Liver (tissue), 9 donors: Measurements from ENCODE around the gene TBRG4. TPM values are rescaled to one million over a fixed set of nuclear protein-coding genes. Genes with fewer than 3 reads are reported as not detected.

Experiments
- DNase-seq: peaks from one replicate; pipeline ENCODE4 v3.0.0-alpha.2; 2017; ENCODE audit warnings: low spot score
- H3K27ac ChIP-seq, 2 donors: one replicate each; pipeline ENCODE4 v1.7.0; 2013; ENCODE audit warnings: inconsistent platforms in 2 of 2, low read length in 2 of 2, control low read depth in 1 of 2, low read depth in 1 of 2, mild to moderate bottlenecking in 1 of 2
- H3K27me3 ChIP-seq, 4 donors: one replicate each; pipeline versions ENCODE4 v1.6.1 to v1.7.0; 2013; ENCODE audit warnings: low read length in 3 of 4, inconsistent platforms in 1 of 4, mild to moderate bottlenecking in 1 of 4, moderate library complexity in 1 of 4; ENCODE audit not compliant: control insufficient read depth in 4 of 4, insufficient read depth in 4 of 4
- H3K36me3 ChIP-seq, 4 donors: one replicate each; pipeline versions ENCODE4 v1.6.1 to v1.7.0; 2013; ENCODE audit warnings: low read length in 3 of 4, mild to moderate bottlenecking in 3 of 4, low read depth in 1 of 4, moderate library complexity in 1 of 4; ENCODE audit not compliant: control insufficient read depth in 4 of 4, insufficient read depth in 3 of 4
- H3K4me1 ChIP-seq, 4 donors: one replicate each; pipeline versions ENCODE4 v1.6.1 to v1.7.0; 2013; ENCODE audit warnings: low read length in 3 of 4, mild to moderate bottlenecking in 3 of 4, moderate library complexity in 1 of 4; ENCODE audit not compliant: control insufficient read depth in 4 of 4, insufficient read depth in 4 of 4
- H3K4me3 ChIP-seq, 3 donors: one replicate each; pipeline versions ENCODE4 v1.6.1 to v1.7.0; 2013; ENCODE audit warnings: low read length in 3 of 3, control low read depth in 1 of 3, low read depth in 1 of 3, mild to moderate bottlenecking in 1 of 3
- H3K9ac ChIP-seq, 2 donors: one replicate each; pipeline ENCODE4 v1.7.0; 2013; ENCODE audit warnings: low read length in 2 of 2, mild to moderate bottlenecking in 2 of 2, moderate library complexity in 2 of 2, control low read depth in 1 of 2, low read depth in 1 of 2
- H3K9me3 ChIP-seq, 4 donors: one replicate each; pipeline versions ENCODE4 v1.6.1 to v1.7.0; 2013; ENCODE audit warnings: low read length in 3 of 4; ENCODE audit not compliant: control insufficient read depth in 4 of 4
- ATF3 ChIP-seq: IDR thresholded peaks from 2 replicates; pipeline ENCODE4 v1.6.1; 2016; ENCODE audit warnings: antibody characterized with exemption
- EGR1 ChIP-seq, 2 donors: IDR thresholded peaks; 2 replicates each; pipeline ENCODE4 v1.6.1; 2016 to 2018; ENCODE audit warnings: antibody characterized with exemption in 2 of 2, low read depth in 2 of 2
- FOXA1 ChIP-seq: IDR thresholded peaks from 2 replicates; pipeline ENCODE4 v1.6.1; 2016; ENCODE audit warnings: antibody characterized with exemption
- FOXA2 ChIP-seq: IDR thresholded peaks from 2 replicates; pipeline ENCODE4 v1.6.1; 2016; ENCODE audit warnings: antibody characterized with exemption
- GABPA ChIP-seq, 2 donors: IDR thresholded peaks in 1 of 2; conservative IDR thresholded peaks in 1 of 2; 2 replicates each; pipeline ENCODE4 v1.6.1; 2016; ENCODE audit warnings: antibody characterized with exemption in 2 of 2, mild to moderate bottlenecking in 1 of 2, moderate library complexity in 1 of 2
- HNF4A ChIP-seq, 2 donors: conservative IDR thresholded peaks; 2 replicates each; pipeline ENCODE4 v1.6.1; 2016; ENCODE audit warnings: antibody characterized with exemption in 2 of 2, mild to moderate bottlenecking in 2 of 2
- HNF4G ChIP-seq: IDR thresholded peaks from 2 replicates; pipeline ENCODE4 v1.6.1; 2016; ENCODE audit warnings: antibody characterized with exemption
- NR2F2 ChIP-seq: IDR thresholded peaks from 2 replicates; pipeline ENCODE4 v1.6.1; 2016; ENCODE audit warnings: antibody characterized with exemption
- REST ChIP-seq: IDR thresholded peaks from 2 replicates; pipeline ENCODE4 v1.6.1; 2016; ENCODE audit warnings: antibody characterized with exemption, mild to moderate bottlenecking
- RXRA ChIP-seq, 2 donors: IDR thresholded peaks; 2 replicates each; pipeline ENCODE4 v1.6.1; 2017 to 2018; ENCODE audit warnings: antibody characterized with exemption in 2 of 2, mild to moderate bottlenecking in 1 of 2
- SP1 ChIP-seq: IDR thresholded peaks from 2 replicates; pipeline ENCODE4 v1.6.1; 2018; ENCODE audit warnings: antibody characterized with exemption, mild to moderate bottlenecking
- TAF1 ChIP-seq: conservative IDR thresholded peaks from 2 replicates; pipeline ENCODE4 v1.6.1; 2016; ENCODE audit warnings: antibody characterized with exemption, mild to moderate bottlenecking
- YY1 ChIP-seq: IDR thresholded peaks from 2 replicates; pipeline ENCODE4 v1.6.1; 2016; ENCODE audit warnings: antibody characterized with exemption, mild to moderate bottlenecking
- ZBTB33 ChIP-seq: IDR thresholded peaks from 2 replicates; pipeline ENCODE4 v1.6.1; 2016; ENCODE audit warnings: antibody characterized with exemption
- WGBS: extraction: QIAGEN DNeasy Blood & Tissue Kit; methylation state at CpG from one replicate; pipeline ENCODE4 v1.1.7; 2013; 5-methylcytosine and 5-hydroxymethylcytosine counted together
- polyA plus RNA-seq, 2 donors: library from polyadenylated mRNA; stranded (reverse) in 1 of 2; unstranded in 1 of 2; fragments of 200-250 nt in 1 of 2; fragments of >200 nt in 1 of 2; fragmentation: Nextera tagmentation in 1 of 2; extraction: Ambion mirVana in 1 of 2; gene quantifications; one replicate each; pipeline versions ENCODE4 v1.2.1 to v1.2.3, GENCODE V29; 2013 to 2015
- total RNA-seq, 2 donors: library from RNA; depleted of rRNA; stranded (reverse); fragments of >200 nt; gene quantifications; one replicate each; pipeline ENCODE4 v1.2.3, GENCODE V29; 2014
- TF ChIP-seq, protein P1 (sequence below): IDR thresholded peaks from 2 replicates; pipeline ENCODE4 v1.6.1; 2016; ENCODE audit warnings: antibody characterized with exemption
- donor health status: healthy.
- donor health status: healthy.
- donor health status: healthy.
- donor health status: healthy.
- donor health status: healthy.

Gene TBRG4
- total and polyA plus RNA-seq, 4 donors: 30.3 to 47.6 (median 38.2) TPM

- H3K4me3 ChIP-seq: no peak overlapping the region
- H3K27me3 ChIP-seq: no peaks in the 10 kb centered on the region
- H3K9ac ChIP-seq: no peak overlapping the region
- 45% methylated on average over 4 of the region's 4 CpGs for WGBS
- no peaks in the 10 kb centered on the region for H3K36me3 ChIP-seq
- DNase-seq: peak; percentile 41
- TF ChIP-seq ATF3 (no peak), HNF4G (no peak), ZBTB33 (no peak), TAF1 (no peak), HNF4A (conservative IDR thresholded peaks at IDR 0.05) (peak; percentile 69 to 78), SP1 (peak; percentile 31), RXRA (IDR thresholded peaks at IDR 0.05) (peak; percentile 97 to 98), FOXA2 (no peak), NR2F2 (peak; percentile 81), GABPA (IDR thresholded peaks at IDR 0.05 in 1 of 2, conservative IDR thresholded peaks at IDR 0.05 in 1 of 2) (peak in 1 of 2 donors; percentile 25), FOXA1 (no peak), REST (no peak)
- peaks cover 0 to 13% (median 9%) of the 10 kb centered on the region in 4 donors for H3K4me1 ChIP-seq
- H3K9me3 ChIP-seq: no peaks in the 10 kb centered on the region
- no peak overlapping the region for H3K27ac ChIP-seq
These were observed 21.9 kb upstream of the TBRG4 start for GRCh38 chr7:45133352-45133751.

DNA sequence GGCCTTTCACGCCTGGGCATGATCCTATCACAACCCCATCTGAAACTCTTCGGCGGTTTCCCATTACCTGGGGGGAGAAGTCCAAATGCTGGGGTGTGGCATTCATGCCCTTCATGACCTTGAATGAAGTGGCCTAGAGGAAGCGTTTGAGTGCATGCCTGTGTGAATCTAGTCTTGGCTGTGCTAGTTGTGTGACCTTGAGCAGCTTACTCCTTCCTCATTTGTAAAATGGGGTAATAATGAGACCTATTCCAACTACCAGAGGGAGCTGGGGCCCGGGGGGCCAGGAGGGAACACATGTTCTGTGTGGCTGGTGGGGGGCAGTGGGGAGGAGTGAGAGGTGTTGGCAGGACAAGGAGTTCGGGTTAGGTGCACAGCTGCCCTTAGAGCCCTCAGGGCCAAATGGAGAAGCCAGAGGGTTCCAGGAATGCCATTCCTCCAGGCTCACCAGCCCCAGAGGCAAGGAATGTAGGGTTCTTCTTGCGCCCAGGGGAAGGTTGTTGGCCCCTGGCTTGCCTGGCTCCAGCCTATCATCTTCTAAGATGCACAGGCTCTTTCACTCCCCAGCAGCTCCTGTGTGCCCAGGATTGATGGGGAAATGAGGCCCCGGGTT lies 21.3 kb upstream of the TBRG4 start:
- WGBS: 91% methylated on average over 8 of the region's 8 CpGs
- Histone ChIP-seq H3K9ac (no peak overlapping the region), H3K9me3 (no peaks in the 10 kb centered on the region), H3K4me1 (peaks cover 0 to 13% (median 9%) of the 10 kb centered on the region in 4 donors), H3K36me3 (no peaks in the 10 kb centered on the region), H3K4me3 (no peak overlapping the region), H3K27me3 (no peaks in the 10 kb centered on the region), H3K27ac (no peak overlapping the region)
- DNase-seq: no peak
- TF ChIP-seq YY1 (no peak), FOXA2 (no peak)

GRCh38 chr7:45131891-45132290 lies 20.4 kb upstream of the TBRG4 start:
- no peaks in the 10 kb centered on the region for H3K27me3 ChIP-seq
- peaks cover 0 to 13% (median 9%) of the 10 kb centered on the region in 4 donors for H3K4me1 ChIP-seq
- whole genome bisulfite sequencing: 90% methylated on average over 4 of the region's 4 CpGs
- H3K9ac ChIP-seq: no peak overlapping the region
- no peaks in the 10 kb centered on the region for H3K36me3 ChIP-seq
- no peaks in the 10 kb centered on the region for H3K9me3 ChIP-seq
- no peak for DNase-seq
- no peak overlapping the region for H3K27ac ChIP-seq
- no peak overlapping the region for H3K4me3 ChIP-seq
- TF ChIP-seq YY1 (no peak), ZBTB33 (no peak), SP1 (no peak), ATF3 (no peak), HNF4A (conservative IDR thresholded peaks at IDR 0.05) (no peak), RXRA (IDR thresholded peaks at IDR 0.05) (no peak), NR2F2 (no peak), EGR1 (IDR thresholded peaks at IDR 0.05; ENCODE audit: low read depth in 2 of 2) (no peak), TAF1 (no peak)
- TF ChIP-seq, protein P1, sequence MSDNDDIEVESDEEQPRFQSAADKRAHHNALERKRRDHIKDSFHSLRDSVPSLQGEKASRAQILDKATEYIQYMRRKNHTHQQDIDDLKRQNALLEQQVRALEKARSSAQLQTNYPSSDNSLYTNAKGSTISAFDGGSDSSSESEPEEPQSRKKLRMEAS: no peak
